Measurements from ENCODE around the gene GID8. TPM values are rescaled to one million over a fixed set of nuclear protein-coding genes. Genes with fewer than 3 reads are reported as not detected.

The GID8 gene
- total and polyA plus RNA-seq, 2 of the 13 experiments (the other 11 are each of a cell fraction or from before 2014, with no cell fraction given) = 39.6 to 59.8 TPM

GRCh38 chr20:62977613-62978560 is 39.9 kb downstream of the GID8 start:
- BruUV-seq (replicated peaks) = no TSS peak
- intact Hi-C loops (cut with micrococcal nuclease; ENCODE audit: unreplicated experiment) = no loop called here
- in situ Hi-C loops (cut with HindIII; ENCODE audit: extremely low pct_ligation_motif_present, low pct_unique_long_range_greater_than_20kb) = no loop called here
- Histone ChIP-seq H3K27ac (ENCODE audit: extremely low read length, insufficient read depth, low read length) (no peak overlapping the region), H3K4me3 (replicated peaks in 1 of 3; ENCODE audit: insufficient read depth in 1 of 3, low read depth in 2 of 3, low read length in 3 of 3) (no peak overlapping the region), H4K20me1 (ENCODE audit: insufficient read depth, low read length) (no peaks in the 10 kb centered on the region; the same call in 1 of the 2 replicates), H3K4me1 (ENCODE audit: insufficient read depth, low read length) (peaks cover 5% of the 10 kb centered on the region), H3K36me3 (replicated peaks in 1 of 2; ENCODE audit: control insufficient read depth in 1 of 2, insufficient read depth in 2 of 2, low read length in 2 of 2) (no peaks in the 10 kb centered on the region), H3K27me3 (ENCODE audit: control insufficient read depth in 1 of 2, insufficient read depth in 2 of 2, low read length in 2 of 2) (peaks cover 59 to 96% of the 10 kb centered on the region in 2 experiments), H3K79me2 (ENCODE audit: insufficient read depth, low read length) (no peaks in the 10 kb centered on the region), H3K4me2 (ENCODE audit: low read depth, low read length) (no peak overlapping the region), H3K9ac (ENCODE audit: insufficient read depth, low read depth, low read length) (no peak overlapping the region), H2AFZ (ENCODE audit: low read length) (no peak overlapping the region), H3K9me3 (ENCODE audit: low read length) (no peaks in the 10 kb centered on the region)
- ChIA-PET CTCF (ENCODE audit: low intra/inter-chr PET ratio, low total read pairs) (no interaction called here), POLR2A (interaction anchor here (1.3 kb wide), 1 partner anchor 24 kb away, joined by 4 read pairs; no protein-coding TSS in a partner anchor)
- no peak for FAIRE-seq
- DNase-seq (ENCODE audit: low spot score) = no peak
- 38% methylated on average over 30 of the region's 38 CpGs for WGBS (ENCODE audit: low lambda C conversion rate)
- no peak for ATAC-seq
- TF ChIP-seq MYC (CRISPR knock-in tag; IDR thresholded peaks at IDR 0.05; ENCODE audit: borderline replicate concordance) (0 out of 2 replicates have a peak, but pooled peaks have one; percentile 19), BRD4 (CRISPR knock-in tag; IDR thresholded peaks at IDR 0.05) (no peak), HNRNPL (IDR thresholded peaks at IDR 0.05; ENCODE audit: low read depth, low read length) (0 out of 2 replicates have a peak, but pooled peaks have one; percentile 43), SRF (IDR thresholded peaks at IDR 0.05; ENCODE audit: low read depth, low read length) (no peak), ZNF354B (CRISPR knock-in tag; IDR thresholded peaks at IDR 0.05) (no peak), DZIP1 (CRISPR knock-in tag; IDR thresholded peaks at IDR 0.05) (0 out of 2 replicates have a peak, but pooled peaks have one; percentile 31), FOXM1 (CRISPR knock-in tag; IDR thresholded peaks at IDR 0.05) (0 out of 2 replicates have a peak, but pooled peaks have one; percentile 33), MTA1 (CRISPR knock-in tag; IDR thresholded peaks at IDR 0.05; ENCODE audit: borderline replicate concordance) (no peak), KIAA2018 (CRISPR knock-in tag; IDR thresholded peaks at IDR 0.05; ENCODE audit: borderline replicate concordance) (no peak), NFKB2 (CRISPR knock-in tag; IDR thresholded peaks at IDR 0.05; ENCODE audit: borderline replicate concordance) (0 out of 2 replicates have a peak, but pooled peaks have one; percentile 36)
